Measurements from ENCODE around the gene PPP1R2.
A peak's percentile ranks its signal among the peaks of the same experiment; 100 is the strongest.
"Not testable (repeated sequence)": the region's sequence is repeated elsewhere in the genome, so short reads cannot be mapped to it uniquely, and the experiment has no call there.

Gene PPP1R2

DNA sequence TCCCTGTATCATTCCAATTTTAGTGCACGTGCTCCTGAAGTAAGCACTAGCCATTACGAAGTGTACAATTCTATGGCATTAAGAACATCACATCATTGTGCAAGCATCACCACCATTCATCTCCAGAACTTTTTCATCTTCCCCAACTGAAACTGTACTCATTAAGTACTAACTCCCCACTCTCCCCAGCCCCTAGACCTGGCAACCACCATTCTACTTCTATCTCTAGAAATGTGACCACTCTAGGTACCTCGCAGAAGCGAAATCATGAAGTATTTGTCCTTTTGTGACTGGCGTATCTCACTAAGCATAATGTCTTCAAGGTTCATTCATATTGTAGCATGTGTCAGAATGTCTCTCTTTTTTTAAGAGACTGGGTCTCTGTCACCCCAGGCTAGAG, 11.4 kb downstream of the PPP1R2 start:
- TF ChIP-seq, protein P1, sequence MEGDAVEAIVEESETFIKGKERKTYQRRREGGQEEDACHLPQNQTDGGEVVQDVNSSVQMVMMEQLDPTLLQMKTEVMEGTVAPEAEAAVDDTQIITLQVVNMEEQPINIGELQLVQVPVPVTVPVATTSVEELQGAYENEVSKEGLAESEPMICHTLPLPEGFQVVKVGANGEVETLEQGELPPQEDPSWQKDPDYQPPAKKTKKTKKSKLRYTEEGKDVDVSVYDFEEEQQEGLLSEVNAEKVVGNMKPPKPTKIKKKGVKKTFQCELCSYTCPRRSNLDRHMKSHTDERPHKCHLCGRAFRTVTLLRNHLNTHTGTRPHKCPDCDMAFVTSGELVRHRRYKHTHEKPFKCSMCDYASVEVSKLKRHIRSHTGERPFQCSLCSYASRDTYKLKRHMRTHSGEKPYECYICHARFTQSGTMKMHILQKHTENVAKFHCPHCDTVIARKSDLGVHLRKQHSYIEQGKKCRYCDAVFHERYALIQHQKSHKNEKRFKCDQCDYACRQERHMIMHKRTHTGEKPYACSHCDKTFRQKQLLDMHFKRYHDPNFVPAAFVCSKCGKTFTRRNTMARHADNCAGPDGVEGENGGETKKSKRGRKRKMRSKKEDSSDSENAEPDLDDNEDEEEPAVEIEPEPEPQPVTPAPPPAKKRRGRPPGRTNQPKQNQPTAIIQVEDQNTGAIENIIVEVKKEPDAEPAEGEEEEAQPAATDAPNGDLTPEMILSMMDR (IDR thresholded peaks at IDR 0.05) = no peak
- Histone ChIP-seq H3K4me3 (no peak overlapping the region), H3K27ac (no peak overlapping the region)
- DNase-seq (ENCODE audit: low spot score) = no peak

DNA sequence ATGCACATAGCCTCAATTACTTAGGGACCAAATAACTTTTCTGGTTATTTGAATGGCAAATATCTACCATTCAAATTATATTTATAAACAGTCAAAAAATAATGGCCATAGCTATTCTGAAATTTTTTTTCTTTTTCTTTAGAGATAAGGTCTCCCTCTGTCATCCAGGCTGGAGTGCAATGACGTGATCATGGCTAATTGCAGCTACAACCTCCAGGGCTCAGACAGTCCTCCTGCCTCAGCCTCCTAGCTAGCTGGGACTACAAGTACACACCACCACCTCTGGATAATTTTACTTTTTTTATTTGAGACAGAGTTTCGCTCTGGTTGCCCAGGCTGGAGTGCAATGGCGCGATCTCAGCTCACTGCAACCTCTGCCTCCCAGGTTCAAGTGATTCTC, 16.6 kb downstream of the PPP1R2 start:
- no peak for DNase-seq (ENCODE audit: low spot score)
- TF ChIP-seq, protein P1 (IDR thresholded peaks at IDR 0.05) = no peak
- Histone ChIP-seq H3K27ac (no peak overlapping the region), H3K4me3 (no peak overlapping the region)

DNA sequence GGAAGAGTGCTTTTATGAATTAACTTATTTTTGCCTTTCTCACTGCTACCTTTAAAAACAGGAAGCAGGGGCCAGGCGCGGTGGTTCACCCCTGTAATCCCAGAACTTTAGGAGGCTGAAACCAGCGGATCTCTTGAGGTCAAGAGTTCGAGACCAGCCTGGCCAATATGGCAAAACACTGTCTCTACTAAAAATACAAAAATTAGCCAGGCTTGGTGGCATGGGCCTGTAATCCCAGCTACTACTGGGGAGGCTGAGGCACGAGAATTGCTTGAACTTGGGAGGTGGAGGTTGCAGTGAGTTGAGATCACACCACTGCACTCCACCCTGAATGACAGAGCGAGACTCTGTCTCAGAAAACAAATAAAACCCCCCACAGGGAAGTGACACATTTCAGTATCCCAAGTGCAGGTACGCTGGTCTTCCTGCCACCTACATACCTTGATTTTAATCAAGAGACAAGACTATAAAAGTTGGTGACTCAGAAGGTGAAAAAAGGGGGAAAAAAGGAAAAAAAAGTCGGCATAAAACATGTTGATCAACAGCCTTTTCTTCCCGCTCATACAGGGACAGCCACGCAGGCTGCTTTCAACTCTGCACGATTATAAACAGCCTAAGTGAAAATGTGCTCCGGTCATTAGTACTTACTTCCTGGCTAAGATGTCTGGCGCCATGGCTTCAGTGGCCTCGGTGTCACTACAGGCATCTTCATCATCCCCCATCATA, 18.8 kb downstream of the PPP1R2 start:
- TF ChIP-seq, protein P1 (IDR thresholded peaks at IDR 0.05) = no peak
- Histone ChIP-seq H3K4me3 (no peak overlapping the region), H3K27ac (no peak overlapping the region)
- DNase-seq (ENCODE audit: low spot score) = no peak

DNA sequence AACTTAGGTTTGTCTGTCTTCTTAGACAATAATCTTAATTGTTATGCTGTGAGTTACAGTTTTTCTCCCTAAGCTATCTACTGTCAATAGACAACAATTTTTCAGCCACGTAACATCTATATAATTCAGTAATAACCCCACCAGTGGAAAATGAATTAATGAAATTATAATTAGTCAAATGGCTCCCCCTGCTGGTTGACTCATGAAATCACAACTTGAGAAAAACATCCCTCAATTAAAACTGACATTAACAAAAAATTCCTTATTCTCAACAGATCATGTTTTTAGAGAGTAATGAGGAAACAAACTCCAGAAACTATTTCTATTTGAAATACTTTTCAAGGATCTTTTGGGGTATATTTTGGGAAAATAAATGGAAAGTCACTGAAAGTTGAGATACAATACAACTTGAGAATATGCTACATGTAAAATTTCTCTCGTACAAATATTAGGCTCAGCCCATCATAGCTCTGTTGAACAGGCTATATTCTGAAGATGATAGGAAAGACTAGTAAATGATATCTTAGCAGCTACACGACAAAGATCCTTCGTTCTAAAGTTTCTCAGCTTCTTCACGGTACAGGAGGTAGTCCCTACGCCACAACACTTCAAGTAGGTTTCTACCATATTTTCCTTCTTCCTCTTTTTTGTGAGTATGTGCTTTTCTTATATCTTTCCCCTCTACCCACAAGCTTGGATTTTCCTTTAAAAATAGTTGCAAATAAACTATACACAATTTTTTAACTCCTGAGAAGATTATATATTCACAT, 20.7 kb downstream of the PPP1R2 start:
- TF ChIP-seq, protein P1 (IDR thresholded peaks at IDR 0.05) = peak; percentile 55
- no peak for DNase-seq (ENCODE audit: low spot score)

DNA sequence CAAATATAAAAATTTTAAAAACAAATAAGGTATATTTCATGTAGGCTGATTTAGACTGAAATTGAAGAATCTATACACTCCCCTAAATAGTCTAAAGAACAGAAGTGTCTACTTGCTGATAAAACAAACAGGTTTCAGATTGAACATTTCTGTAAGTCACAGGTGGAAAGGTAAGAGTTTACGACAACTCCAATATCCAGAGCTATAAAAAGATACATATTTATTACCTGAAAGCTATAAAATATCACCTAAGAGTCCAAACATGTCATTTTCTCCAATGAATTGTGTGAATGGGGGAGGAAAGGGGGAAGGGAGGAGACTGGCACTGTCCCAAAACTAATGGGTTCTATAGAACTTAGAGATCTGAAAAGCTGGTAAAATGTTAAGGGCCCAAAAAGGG, 26.1 kb downstream of the PPP1R2 start:
- TF ChIP-seq, protein P1 (IDR thresholded peaks at IDR 0.05) = no peak
- H3K4me3 ChIP-seq = no peak overlapping the region
- no peak overlapping the region for H3K27ac ChIP-seq
- DNase-seq (ENCODE audit: low spot score) = no peak

More for the DNA sequence above, 20.7 kb downstream of the PPP1R2 start:
- no peak overlapping the region for H3K4me3 ChIP-seq
- no peak overlapping the region for H3K27ac ChIP-seq

DNA sequence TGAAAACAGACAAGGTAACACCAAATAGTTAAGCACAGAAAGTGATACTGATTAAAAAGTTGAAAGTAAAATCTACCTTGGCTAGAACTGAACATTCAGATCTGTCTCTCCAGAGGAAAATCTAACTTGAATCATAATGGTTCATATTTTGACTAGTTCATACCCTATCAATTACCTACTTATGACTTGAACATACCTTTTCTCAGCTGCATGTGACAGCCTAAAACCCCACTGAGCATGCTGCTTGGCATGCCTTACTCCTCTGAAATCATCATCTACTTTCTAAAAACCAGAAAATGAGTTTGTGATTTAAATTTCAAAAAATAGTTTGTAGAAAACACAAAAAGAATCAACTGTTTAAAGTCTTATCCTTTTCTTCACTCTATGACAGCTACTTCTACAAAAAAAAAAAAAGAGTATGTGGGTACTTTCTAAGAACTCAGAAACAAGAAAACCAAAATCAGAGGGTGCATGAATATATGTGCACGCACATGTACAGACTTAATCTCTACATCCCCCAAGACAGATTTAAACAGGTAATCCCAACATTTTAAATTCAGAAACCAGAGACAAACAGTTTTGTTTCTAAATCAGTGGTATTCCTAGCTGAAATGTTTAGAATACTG, 28.4 kb downstream of the PPP1R2 start:
- DNase-seq (ENCODE audit: low spot score); H3K27ac ChIP-seq; H3K4me3 ChIP-seq: not testable (repeated sequence)

DNA sequence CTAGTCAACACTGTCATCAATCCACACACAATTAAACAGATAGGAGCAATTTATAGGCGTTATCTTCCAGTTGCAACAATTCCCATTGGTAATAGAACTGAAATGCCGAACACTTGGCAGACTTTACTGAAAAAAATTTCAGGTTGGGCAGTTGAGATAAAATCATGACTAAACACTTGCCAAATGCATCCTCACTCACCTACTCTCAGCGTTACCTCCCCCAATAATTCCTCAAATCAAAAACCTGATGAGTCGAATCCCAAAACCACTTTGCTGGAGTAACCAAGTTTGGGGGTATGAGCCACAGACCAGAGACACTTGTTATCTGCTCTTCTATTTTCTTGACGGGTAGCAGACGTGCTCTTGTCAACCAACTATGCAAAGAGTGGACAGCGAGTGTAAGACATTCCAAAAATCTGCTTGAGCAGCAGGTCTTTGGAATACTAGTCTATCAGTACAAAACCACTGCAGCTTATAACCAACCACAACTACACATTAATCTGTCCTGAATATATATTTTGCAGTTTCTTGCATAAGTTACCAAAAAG, 30.3 kb downstream of the PPP1R2 start:
- TF ChIP-seq, protein P1 (IDR thresholded peaks at IDR 0.05) = no peak
- H3K27ac ChIP-seq = no peak overlapping the region
- DNase-seq (ENCODE audit: low spot score) = no peak
- H3K4me3 ChIP-seq = no peak overlapping the region

All from coronary artery (tissue), 2 donors.